SK-N-MC (cell line): ENCODE measurements around the gene RNU1-2.

ENCODE experiments used
- EZH2 ChIP-seq: fragments of 200-600 bp; sonication (generic); IDR thresholded peaks from one replicate; pipeline ENCODE4 v1.6.1; 2017; ENCODE audit warnings: antibody characterized with exemption
- FOXP2 ChIP-seq: optimal IDR thresholded peaks from 2 replicates; pipeline ENCODE3; 2011; ENCODE audit warnings: mild to moderate bottlenecking, moderate library complexity; ENCODE audit not compliant: insufficient read depth; ENCODE audit errors: extremely low read length, control extremely low read depth
- POLR2AphosphoS5 ChIP-seq: IDR thresholded peaks from 2 replicates; pipeline ENCODE4 v1.6.1; 2012; ENCODE audit warnings: mild to moderate bottlenecking, low read depth, low read length, borderline replicate concordance

DNA sequence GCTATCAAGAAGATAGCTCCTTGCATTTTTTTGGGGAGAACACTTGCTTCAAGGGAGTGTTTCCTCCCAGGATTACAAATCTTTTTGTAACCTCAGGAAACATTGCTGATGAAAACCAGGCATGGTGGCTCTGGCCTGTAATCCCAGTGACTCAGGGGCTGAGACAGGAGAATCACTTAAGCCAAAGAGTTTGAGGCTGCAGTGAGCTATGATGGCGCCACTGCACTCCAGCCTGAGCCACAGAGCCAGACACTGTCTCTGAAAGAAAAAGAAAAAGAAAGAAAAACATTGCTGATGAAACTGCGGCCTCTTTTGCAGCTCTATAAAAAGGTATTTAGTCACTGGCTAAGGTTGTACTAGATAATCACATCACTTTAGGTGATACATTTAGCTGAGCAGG, 7.3 kb downstream of the RNU1-2 start:
- TF ChIP-seq POLR2AphosphoS5 (no peak), EZH2 (no peak), FOXP2 (no peak)
